SU-DHL-6 (cell line): Measurements from ENCODE around the gene DOCK1.

Source experiments
- H2AFZ ChIP-seq: fragments of 200-600 bp; sonication (generic); 2 replicates; pipeline ENCODE4 v1.6.1; 2014; ENCODE audit warnings: low read depth, mild to moderate bottlenecking, moderate library complexity, mixed read lengths, antibody characterized with exemption, low read length; ENCODE audit not compliant: severe bottlenecking
- H3F3A ChIP-seq: fragments of 200-600 bp; shearing (Covaris generic); 2 replicates; pipeline ENCODE4 v1.6.0; 2016; ENCODE audit warnings: antibody characterized with exemption, mild to moderate bottlenecking; ENCODE audit not compliant: insufficient read depth
- H3K27ac ChIP-seq: fragments of 200-600 bp; sonication (generic); 2 replicates; pipeline ENCODE4 v1.5.1; 2016; ENCODE audit warnings: low read depth, mild to moderate bottlenecking, low read length, moderate library complexity, mixed read lengths
- H3K27me3 ChIP-seq: fragments of 200-600 bp; sonication (generic), shearing (Covaris generic); 2 replicates; pipeline ENCODE4 v1.6.0; 2014; ENCODE audit warnings: mild to moderate bottlenecking, low read length
- H3K36me3 ChIP-seq: fragments of 200-600 bp; sonication (generic); 2 replicates; pipeline ENCODE4 v1.6.1; 2014; ENCODE audit warnings: mild to moderate bottlenecking, low read length, mixed read lengths
- H3K4me2 ChIP-seq: fragments of 300-600, 200-600 bp; shearing (Covaris generic), sonication (generic); 2 replicates; pipeline ENCODE4 v1.6.0; 2014; ENCODE audit warnings: low read length, low read depth, mild to moderate bottlenecking; ENCODE audit not compliant: poor library complexity, severe bottlenecking
- H3K4me3 ChIP-seq: fragments of 200-600 bp; sonication (generic); 2 replicates; pipeline ENCODE4 v1.5.1; 2014; ENCODE audit warnings: antibody characterized with exemption, low read length, mild to moderate bottlenecking, mixed read lengths; ENCODE audit not compliant: insufficient read depth, poor library complexity, severe bottlenecking
- H3K79me2 ChIP-seq: fragments of 200-600 bp; sonication (generic); 2 replicates; pipeline ENCODE4 v1.6.1; 2014; ENCODE audit warnings: mild to moderate bottlenecking, low read length, moderate library complexity; ENCODE audit not compliant: insufficient read depth
- H3K9ac ChIP-seq: fragments of 200-600 bp; sonication (generic); 2 replicates; pipeline ENCODE4 v1.7.0; 2014; ENCODE audit warnings: mild to moderate bottlenecking, low read length
- H3K9me2 ChIP-seq: fragments of 200-600 bp; sonication (generic); replicated peaks from 2 replicates; pipeline ENCODE4 v1.6.1; 2014; ENCODE audit warnings: low read length; ENCODE audit not compliant: insufficient read depth
- H3K9me3 ChIP-seq: fragments of 200-600 bp; sonication (generic); 2 replicates; pipeline ENCODE4 v1.6.1; 2014; ENCODE audit warnings: low read length, mixed read lengths; ENCODE audit not compliant: insufficient read depth
- H4K20me1 ChIP-seq: fragments of 200-600 bp; sonication (generic); 2 replicates; pipeline ENCODE4 v1.6.1; 2014; ENCODE audit warnings: low read depth, mild to moderate bottlenecking, antibody characterized with exemption, low read length, moderate library complexity, mixed read lengths
- EZH2phosphoT487 ChIP-seq: fragments of 200-600 bp; sonication (generic), shearing (Covaris generic); conservative IDR thresholded peaks from 2 replicates; pipeline ENCODE4 v1.6.1; 2018; ENCODE audit warnings: mild to moderate bottlenecking, antibody characterized with exemption, low read length, moderate library complexity, mixed read lengths
- TF ChIP-seq, protein P1 (sequence below): fragments of 200-600 bp; sonication (generic); IDR thresholded peaks from one replicate; pipeline ENCODE4 v1.5.1; 2017; ENCODE audit warnings: antibody characterized with exemption, mild to moderate bottlenecking, low read length, moderate library complexity; ENCODE audit not compliant: insufficient read depth, poor library complexity, severe bottlenecking

The DOCK1 gene

DNA sequence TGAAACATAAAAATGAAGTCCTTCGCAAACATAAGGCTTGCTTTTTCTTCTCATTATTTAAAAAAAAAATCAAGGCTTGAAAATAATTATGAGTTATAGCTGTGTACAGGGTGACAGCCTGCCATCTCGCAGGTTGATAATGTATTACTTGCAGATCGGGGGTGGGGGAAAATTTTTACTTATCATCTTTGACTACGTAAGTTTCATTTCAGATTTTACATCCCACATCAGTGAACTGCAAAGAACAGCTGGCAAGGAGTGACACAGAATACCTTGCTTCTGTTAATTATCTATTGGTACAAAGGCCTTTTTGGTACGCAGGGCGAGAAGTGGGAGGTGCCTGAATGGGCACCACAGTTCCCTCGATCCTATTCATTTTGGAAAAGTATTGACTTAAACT lies 232.2 kb downstream of the DOCK1 start:
- TF ChIP-seq EZH2phosphoT487: no peak
- TF ChIP-seq, protein P1, sequence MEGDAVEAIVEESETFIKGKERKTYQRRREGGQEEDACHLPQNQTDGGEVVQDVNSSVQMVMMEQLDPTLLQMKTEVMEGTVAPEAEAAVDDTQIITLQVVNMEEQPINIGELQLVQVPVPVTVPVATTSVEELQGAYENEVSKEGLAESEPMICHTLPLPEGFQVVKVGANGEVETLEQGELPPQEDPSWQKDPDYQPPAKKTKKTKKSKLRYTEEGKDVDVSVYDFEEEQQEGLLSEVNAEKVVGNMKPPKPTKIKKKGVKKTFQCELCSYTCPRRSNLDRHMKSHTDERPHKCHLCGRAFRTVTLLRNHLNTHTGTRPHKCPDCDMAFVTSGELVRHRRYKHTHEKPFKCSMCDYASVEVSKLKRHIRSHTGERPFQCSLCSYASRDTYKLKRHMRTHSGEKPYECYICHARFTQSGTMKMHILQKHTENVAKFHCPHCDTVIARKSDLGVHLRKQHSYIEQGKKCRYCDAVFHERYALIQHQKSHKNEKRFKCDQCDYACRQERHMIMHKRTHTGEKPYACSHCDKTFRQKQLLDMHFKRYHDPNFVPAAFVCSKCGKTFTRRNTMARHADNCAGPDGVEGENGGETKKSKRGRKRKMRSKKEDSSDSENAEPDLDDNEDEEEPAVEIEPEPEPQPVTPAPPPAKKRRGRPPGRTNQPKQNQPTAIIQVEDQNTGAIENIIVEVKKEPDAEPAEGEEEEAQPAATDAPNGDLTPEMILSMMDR: no peak
- no peaks in the 10 kb centered on the region for H3K9me3 ChIP-seq
- no peak overlapping the region for H2AFZ ChIP-seq
- H3K36me3 ChIP-seq: no peaks in the 10 kb centered on the region
- H4K20me1 ChIP-seq: no peaks in the 10 kb centered on the region
- no peak overlapping the region for H3K9ac ChIP-seq
- no peak overlapping the region for H3K4me3 ChIP-seq
- no peaks in the 10 kb centered on the region for H3F3A ChIP-seq
- no peak overlapping the region for H3K4me2 ChIP-seq
- no peaks in the 10 kb centered on the region for H3K79me2 ChIP-seq
- no peaks in the 10 kb centered on the region for H3K9me2 ChIP-seq
- no peaks in the 10 kb centered on the region for H3K27me3 ChIP-seq
- H3K27ac ChIP-seq: no peak overlapping the region

DNA sequence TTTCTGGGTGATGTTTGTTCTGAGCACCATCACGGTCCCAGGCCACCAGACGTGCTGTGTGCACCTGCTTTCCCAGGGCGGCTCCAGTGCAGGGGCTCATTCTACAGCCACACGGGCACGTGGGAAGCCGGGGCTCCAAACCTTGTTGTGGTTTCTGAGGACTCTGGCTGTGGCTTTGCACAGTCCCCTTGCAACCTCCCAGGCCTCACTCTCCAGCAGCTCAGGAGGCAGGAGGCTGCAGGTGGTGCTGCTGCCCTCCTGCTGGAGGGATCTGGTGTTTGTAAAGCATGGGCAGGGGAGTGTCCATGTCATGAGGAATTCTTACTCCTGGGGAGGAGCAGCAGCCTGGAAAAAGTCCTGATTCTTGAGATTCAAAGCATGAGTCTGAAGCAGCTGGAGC lies 236.9 kb downstream of the DOCK1 start:
- Histone ChIP-seq H2AFZ (no peak overlapping the region), H3K4me2 (no peak overlapping the region), H3K4me3 (no peak overlapping the region), H3K9me3 (no peaks in the 10 kb centered on the region), H3K27ac (no peak overlapping the region), H3F3A (no peaks in the 10 kb centered on the region), H3K9me2 (no peaks in the 10 kb centered on the region), H3K36me3 (no peaks in the 10 kb centered on the region), H4K20me1 (no peaks in the 10 kb centered on the region), H3K27me3 (no peaks in the 10 kb centered on the region), H3K9ac (no peak overlapping the region), H3K79me2 (no peaks in the 10 kb centered on the region)
- TF ChIP-seq, protein P1: no peak
- TF ChIP-seq EZH2phosphoT487: no peak

DNA sequence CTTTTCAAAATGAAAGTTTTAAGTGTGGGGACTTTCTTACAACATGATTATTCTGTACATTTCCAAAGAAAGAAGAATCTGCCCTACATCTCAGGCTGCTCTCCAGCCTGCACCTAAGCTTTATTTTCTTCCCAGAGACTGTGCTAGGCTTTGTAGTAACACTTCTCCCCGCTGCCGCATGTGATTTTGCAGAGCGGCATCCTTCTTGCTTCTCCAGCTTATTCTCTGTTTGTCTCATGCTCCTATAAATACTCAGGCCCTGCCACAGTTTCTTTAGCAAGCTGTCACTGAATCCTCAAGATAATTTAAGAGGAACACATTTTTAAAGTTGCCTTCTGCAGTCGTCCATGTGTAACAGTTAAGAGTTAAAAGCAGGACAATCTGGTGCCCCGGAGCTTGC lies 237.6 kb downstream of the DOCK1 start:
- H3K9me2 ChIP-seq: no peaks in the 10 kb centered on the region
- no peaks in the 10 kb centered on the region for H3K9me3 ChIP-seq
- no peak overlapping the region for H3K9ac ChIP-seq
- no peak overlapping the region for H3K4me3 ChIP-seq
- H2AFZ ChIP-seq: no peak overlapping the region
- no peaks in the 10 kb centered on the region for H4K20me1 ChIP-seq
- no peaks in the 10 kb centered on the region for H3K36me3 ChIP-seq
- no peak overlapping the region for H3K4me2 ChIP-seq
- no peak overlapping the region for H3K27ac ChIP-seq
- H3K79me2 ChIP-seq: no peaks in the 10 kb centered on the region
- no peaks in the 10 kb centered on the region for H3F3A ChIP-seq
- TF ChIP-seq, protein P1: no peak
- no peak for TF ChIP-seq EZH2phosphoT487
- no peaks in the 10 kb centered on the region for H3K27me3 ChIP-seq
